ENCODE results near the gene CNNM4. TPM values are rescaled to one million over a fixed set of nuclear protein-coding genes. Genes with fewer than 3 reads are reported as not detected.
"Not testable (repeated sequence)": the region's sequence is repeated elsewhere in the genome, so short reads cannot be mapped to it uniquely, and the experiment has no call there.

The CNNM4 gene
- polyA plus RNA-seq, 3 donors from 2014 or later, result 1.2 to 3.9 (median 2.6) TPM

- no peaks in the 10 kb centered on the region for H3K36me3 Mint-ChIP-seq
- H3K27ac Mint-ChIP-seq, result no peak overlapping the region
- DNase-seq, result no peak
- no peaks in the 10 kb centered on the region for H3K4me1 Mint-ChIP-seq
- H3K9me3 Mint-ChIP-seq, result no peaks in the 10 kb centered on the region
- no peak overlapping the region for H3K4me3 Mint-ChIP-seq
- peaks cover 0 to 2% (median 0%) of the 10 kb centered on the region in 3 donors for H3K27me3 Mint-ChIP-seq (ENCODE audit: low read depth in 3 of 3)
These were observed 27.9 kb downstream of the CNNM4 start for GRCh38 chr2:96788442-96789244.

GRCh38 chr2:96789245-96789617, 28.5 kb downstream of the CNNM4 start:
- DNase-seq, result no peak
- peaks cover 0 to 2% (median 0%) of the 10 kb centered on the region in 3 donors for H3K27me3 Mint-ChIP-seq (ENCODE audit: low read depth in 3 of 3)
- H3K27ac Mint-ChIP-seq, result no peak overlapping the region
- H3K4me3 Mint-ChIP-seq, result no peak overlapping the region
- no peaks in the 10 kb centered on the region for H3K4me1 Mint-ChIP-seq
- no peaks in the 10 kb centered on the region for H3K9me3 Mint-ChIP-seq
- H3K36me3 Mint-ChIP-seq, result no peaks in the 10 kb centered on the region

GRCh38 chr2:96792772-96793749, 32.4 kb downstream of the CNNM4 start:
- peaks cover 0 to 2% (median 0%) of the 10 kb centered on the region in 3 donors for H3K27me3 Mint-ChIP-seq (ENCODE audit: low read depth in 3 of 3)
- peak overlapping the region in 1 of 6 donors; percentile 15 for H3K27ac Mint-ChIP-seq
- no peak overlapping the region for H3K4me3 Mint-ChIP-seq
- H3K9me3 Mint-ChIP-seq, result no peaks in the 10 kb centered on the region
- H3K4me1 Mint-ChIP-seq, result no peaks in the 10 kb centered on the region
- H3K36me3 Mint-ChIP-seq, result no peaks in the 10 kb centered on the region
- DNase-seq, result no peak

- H3K4me3 Mint-ChIP-seq, result no peak overlapping the region
- H3K4me1 Mint-ChIP-seq, result no peaks in the 10 kb centered on the region
- H3K27ac Mint-ChIP-seq, result no peak overlapping the region
- H3K9me3 Mint-ChIP-seq, result no peaks in the 10 kb centered on the region
- no peak for DNase-seq
- peaks cover 0 to 11% (median 5%) of the 10 kb centered on the region in 3 donors for H3K36me3 Mint-ChIP-seq
- H3K27me3 Mint-ChIP-seq (ENCODE audit: low read depth in 3 of 3), result peaks cover 0 to 2% (median 0%) of the 10 kb centered on the region in 3 donors
These were observed 34.4 kb downstream of the CNNM4 start for GRCh38 chr2:96795076-96795475.

GRCh38 chr2:96796497-96796896, 35.8 kb downstream of the CNNM4 start:
- H3K4me3 Mint-ChIP-seq; DNase-seq; H3K27me3 Mint-ChIP-seq (ENCODE audit: low read depth in 3 of 3); H3K9me3 Mint-ChIP-seq; H3K27ac Mint-ChIP-seq; H3K4me1 Mint-ChIP-seq: not testable (repeated sequence)
- H3K36me3 Mint-ChIP-seq, result peaks cover 0 to 11% (median 5%) of the 10 kb centered on the region in 3 donors

GRCh38 chr2:96797066-96797625, 36.4 kb downstream of the CNNM4 start:
- Mint-ChIP-seq H3K27me3 (ENCODE audit: low read depth in 3 of 3) (peaks cover 0 to 2% (median 0%) of the 10 kb centered on the region in 3 donors), H3K36me3 (peaks cover 0 to 11% (median 5%) of the 10 kb centered on the region in 3 donors), H3K27ac (no peak overlapping the region), H3K9me3 (no peaks in the 10 kb centered on the region), H3K4me1 (no peaks in the 10 kb centered on the region), H3K4me3 (no peak overlapping the region)
- DNase-seq, result no peak

- no peak overlapping the region for H3K4me3 Mint-ChIP-seq
- H3K27me3 Mint-ChIP-seq (ENCODE audit: low read depth in 3 of 3), result no peaks in the 10 kb centered on the region
- no peak for DNase-seq
- H3K9me3 Mint-ChIP-seq, result no peaks in the 10 kb centered on the region
- no peaks in the 10 kb centered on the region for H3K4me1 Mint-ChIP-seq
- H3K27ac Mint-ChIP-seq, result peak overlapping the region in 2 of 6 donors; percentile 9 to 53
- peaks cover 0 to 11% (median 5%) of the 10 kb centered on the region in 3 donors for H3K36me3 Mint-ChIP-seq
These were observed 38.3 kb downstream of the CNNM4 start for GRCh38 chr2:96798733-96799622.

- H3K9me3 Mint-ChIP-seq, result no peaks in the 10 kb centered on the region
- no peaks in the 10 kb centered on the region for H3K27me3 Mint-ChIP-seq (ENCODE audit: low read depth in 3 of 3)
- no peak for DNase-seq
- H3K27ac Mint-ChIP-seq, result no peak overlapping the region
- peaks cover 0 to 11% (median 5%) of the 10 kb centered on the region in 3 donors for H3K36me3 Mint-ChIP-seq
- H3K4me1 Mint-ChIP-seq, result no peaks in the 10 kb centered on the region
- no peak overlapping the region for H3K4me3 Mint-ChIP-seq
These were observed 38.9 kb downstream of the CNNM4 start for GRCh38 chr2:96799623-96799935.

GRCh38 chr2:96800061-96801004, 39.6 kb downstream of the CNNM4 start:
- H3K9me3 Mint-ChIP-seq, result no peaks in the 10 kb centered on the region
- no peak overlapping the region for H3K27ac Mint-ChIP-seq
- H3K36me3 Mint-ChIP-seq, result peaks cover 0 to 11% (median 5%) of the 10 kb centered on the region in 3 donors
- DNase-seq, result no peak
- no peaks in the 10 kb centered on the region for H3K27me3 Mint-ChIP-seq (ENCODE audit: low read depth in 3 of 3)
- peaks cover 0 to 2% of the 10 kb centered on the region in 2 donors for H3K4me1 Mint-ChIP-seq
- H3K4me3 Mint-ChIP-seq, result no peak overlapping the region

- peaks cover 4% of the 10 kb centered on the region in 2 donors for H3K4me1 Mint-ChIP-seq
- H3K27ac Mint-ChIP-seq, result no peak overlapping the region
- peaks cover under 1 to 2% (median under 1%) of the 10 kb centered on the region in 3 donors for H3K27me3 Mint-ChIP-seq (ENCODE audit: low read depth in 3 of 3)
- DNase-seq, result peak; percentile 53 to 71 (median 57)
- peaks cover 0 to 11% (median 5%) of the 10 kb centered on the region in 3 donors for H3K36me3 Mint-ChIP-seq
- H3K9me3 Mint-ChIP-seq, result no peaks in the 10 kb centered on the region
- H3K4me3 Mint-ChIP-seq, result no peak overlapping the region
These were observed 40.5 kb downstream of the CNNM4 start for GRCh38 chr2:96801005-96801785.

GRCh38 chr2:96801786-96802595, 41.3 kb downstream of the CNNM4 start:
- Mint-ChIP-seq H3K9me3 (no peaks in the 10 kb centered on the region), H3K4me1 (peaks cover 11 to 12% of the 10 kb centered on the region in 2 donors), H3K27ac (no peak overlapping the region), H3K36me3 (peaks cover 0 to 14% (median 5%) of the 10 kb centered on the region in 3 donors), H3K27me3 (ENCODE audit: low read depth in 3 of 3) (peaks cover 4 to 7% (median 7%) of the 10 kb centered on the region in 3 donors), H3K4me3 (no peak overlapping the region)
- peak in 1 of 3 donors; percentile 40 for DNase-seq

Measured in immature natural killer cell (primary cell).